ENCODE results near the gene HOXA7.

HOXA7 gene

GRCh38 chr7:27173956-27174873 lies 17.7 kb upstream of the HOXA7 start, which contains the start of gene HOXA10:
Gene HOXA10 (minus strand): TSS chr7:27174320. CDS start chr7:27174306, 14 bp downstream.
- Histone ChIP-seq H3K9me3 (ENCODE audit: control insufficient read depth, insufficient read depth, low read length) (no peaks in the 10 kb centered on the region), H3K27ac (ENCODE audit: low read length) (no peak within 1 kb of the TSS), H3K4me3 (ENCODE audit: low read length) (no peak within 1 kb of the TSS; the same call in 1 of the 2 replicates), H3K4me1 (ENCODE audit: control insufficient read depth, insufficient read depth, low read length) (peaks cover 4% of the 10 kb centered on the region; the same call in 1 of the 2 replicates), H3K36me3 (ENCODE audit: control insufficient read depth, insufficient read depth, low read length) (no peaks in the 10 kb centered on the region), H3K27me3 (ENCODE audit: control insufficient read depth, insufficient read depth, low read length) (peaks cover 92% of the 10 kb centered on the region)
- DNase-seq (ENCODE audit: low read depth, low spot score) = no peak
- WGBS (ENCODE audit: insufficient coverage, insufficient read length) = no CpG with 5 or more reads among the region's 82 CpGs

GRCh38 chr7:27173511-27173955 lies 17.1 kb upstream of the HOXA7 start:
- Histone ChIP-seq H3K27me3 (ENCODE audit: control insufficient read depth, insufficient read depth, low read length) (peaks cover 92% of the 10 kb centered on the region), H3K4me3 (ENCODE audit: low read length) (no peak overlapping the region; the same call in 1 of the 2 replicates)

GRCh38 chr7:27172823-27173510 lies 16.5 kb upstream of the HOXA7 start:
- Histone ChIP-seq H3K9me3 (ENCODE audit: control insufficient read depth, insufficient read depth, low read length) (no peaks in the 10 kb centered on the region), H3K27me3 (ENCODE audit: control insufficient read depth, insufficient read depth, low read length) (peaks cover 92% of the 10 kb centered on the region), H3K4me1 (ENCODE audit: control insufficient read depth, insufficient read depth, low read length) (peaks cover 4% of the 10 kb centered on the region; the same call in 1 of the 2 replicates), H3K4me3 (ENCODE audit: low read length) (no peak overlapping the region), H3K27ac (ENCODE audit: low read length) (no peak overlapping the region), H3K36me3 (ENCODE audit: control insufficient read depth, insufficient read depth, low read length) (no peaks in the 10 kb centered on the region)
- no peak for DNase-seq (ENCODE audit: low read depth, low spot score)
- WGBS (ENCODE audit: insufficient coverage, insufficient read length) = no CpG with 5 or more reads among the region's 58 CpGs

More at GRCh38 chr7:27173511-27173955, 17.1 kb upstream of the HOXA7 start:
- DNase-seq (ENCODE audit: low read depth, low spot score) = no peak
- H3K27ac ChIP-seq (ENCODE audit: low read length) = no peak overlapping the region
- H3K36me3 ChIP-seq (ENCODE audit: control insufficient read depth, insufficient read depth, low read length) = no peaks in the 10 kb centered on the region
- H3K4me1 ChIP-seq (ENCODE audit: control insufficient read depth, insufficient read depth, low read length) = peaks cover 4% of the 10 kb centered on the region; the same call in 1 of the 2 replicates
- WGBS (ENCODE audit: insufficient coverage, insufficient read length) = no CpG with 5 or more reads among the region's 59 CpGs
- no peaks in the 10 kb centered on the region for H3K9me3 ChIP-seq (ENCODE audit: control insufficient read depth, insufficient read depth, low read length)

- Histone ChIP-seq H3K27me3 (ENCODE audit: control insufficient read depth, insufficient read depth, low read length) (peaks cover 92% of the 10 kb centered on the region), H3K9me3 (ENCODE audit: control insufficient read depth, insufficient read depth, low read length) (no peaks in the 10 kb centered on the region), H3K36me3 (ENCODE audit: control insufficient read depth, insufficient read depth, low read length) (no peaks in the 10 kb centered on the region), H3K27ac (ENCODE audit: low read length) (no peak overlapping the region), H3K4me3 (ENCODE audit: low read length) (no peak overlapping the region), H3K4me1 (ENCODE audit: control insufficient read depth, insufficient read depth, low read length) (peaks cover 4% of the 10 kb centered on the region; the same call in 1 of the 2 replicates)
- WGBS (ENCODE audit: insufficient coverage, insufficient read length) = no CpG with 5 or more reads among the region's 10 CpGs
- DNase-seq (ENCODE audit: low read depth, low spot score) = no peak
Observed at GRCh38 chr7:27172315-27172774, 15.9 kb upstream of the HOXA7 start.

GRCh38 chr7:27171637-27172314 lies 15.3 kb upstream of the HOXA7 start:
- no CpG with 5 or more reads among the region's 30 CpGs for WGBS (ENCODE audit: insufficient coverage, insufficient read length)
- H3K4me1 ChIP-seq (ENCODE audit: control insufficient read depth, insufficient read depth, low read length) = peaks cover 4% of the 10 kb centered on the region; the same call in 1 of the 2 replicates
- no peak for DNase-seq (ENCODE audit: low read depth, low spot score)
- H3K9me3 ChIP-seq (ENCODE audit: control insufficient read depth, insufficient read depth, low read length) = no peaks in the 10 kb centered on the region
- no peaks in the 10 kb centered on the region for H3K36me3 ChIP-seq (ENCODE audit: control insufficient read depth, insufficient read depth, low read length)
- peaks cover 92% of the 10 kb centered on the region for H3K27me3 ChIP-seq (ENCODE audit: control insufficient read depth, insufficient read depth, low read length)
- H3K4me3 ChIP-seq (ENCODE audit: low read length) = no peak overlapping the region
- no peak overlapping the region for H3K27ac ChIP-seq (ENCODE audit: low read length)

GRCh38 chr7:27171325-27171636 lies 14.8 kb upstream of the HOXA7 start:
- Histone ChIP-seq H3K36me3 (ENCODE audit: control insufficient read depth, insufficient read depth, low read length) (no peaks in the 10 kb centered on the region), H3K27ac (ENCODE audit: low read length) (no peak overlapping the region), H3K9me3 (ENCODE audit: control insufficient read depth, insufficient read depth, low read length) (no peaks in the 10 kb centered on the region), H3K4me3 (ENCODE audit: low read length) (no peak overlapping the region), H3K4me1 (ENCODE audit: control insufficient read depth, insufficient read depth, low read length) (peaks cover 4% of the 10 kb centered on the region; the same call in 1 of the 2 replicates), H3K27me3 (ENCODE audit: control insufficient read depth, insufficient read depth, low read length) (peaks cover 92% of the 10 kb centered on the region)
- no peak for DNase-seq (ENCODE audit: low read depth, low spot score)
- WGBS (ENCODE audit: insufficient coverage, insufficient read length) = no CpG with 5 or more reads among the region's 8 CpGs

- Histone ChIP-seq H3K4me3 (ENCODE audit: low read length) (no peak overlapping the region), H3K27me3 (ENCODE audit: control insufficient read depth, insufficient read depth, low read length) (peaks cover 92% of the 10 kb centered on the region), H3K4me1 (ENCODE audit: control insufficient read depth, insufficient read depth, low read length) (peaks cover 4% of the 10 kb centered on the region; the same call in 1 of the 2 replicates), H3K9me3 (ENCODE audit: control insufficient read depth, insufficient read depth, low read length) (no peaks in the 10 kb centered on the region), H3K36me3 (ENCODE audit: control insufficient read depth, insufficient read depth, low read length) (no peaks in the 10 kb centered on the region), H3K27ac (ENCODE audit: low read length) (no peak overlapping the region)
- no CpG with 5 or more reads among the region's 11 CpGs for WGBS (ENCODE audit: insufficient coverage, insufficient read length)
- no peak for DNase-seq (ENCODE audit: low read depth, low spot score)
Observed at GRCh38 chr7:27170426-27171324, 14.2 kb upstream of the HOXA7 start.

GRCh38 chr7:27169658-27170425 lies 13.4 kb upstream of the HOXA7 start:
- Histone ChIP-seq H3K4me3 (ENCODE audit: low read length) (no peak overlapping the region), H3K36me3 (ENCODE audit: control insufficient read depth, insufficient read depth, low read length) (no peaks in the 10 kb centered on the region; the same call in 1 of the 2 replicates), H3K27me3 (ENCODE audit: control insufficient read depth, insufficient read depth, low read length) (peaks cover 92% of the 10 kb centered on the region), H3K27ac (ENCODE audit: low read length) (no peak overlapping the region), H3K4me1 (ENCODE audit: control insufficient read depth, insufficient read depth, low read length) (peaks cover 4% of the 10 kb centered on the region; the same call in 1 of the 2 replicates), H3K9me3 (ENCODE audit: control insufficient read depth, insufficient read depth, low read length) (no peaks in the 10 kb centered on the region)
- WGBS (ENCODE audit: insufficient coverage, insufficient read length) = no CpG with 5 or more reads among the region's 46 CpGs
- no peak for DNase-seq (ENCODE audit: low read depth, low spot score)
